ENCODE data around the gene PRSS56.

DNA sequence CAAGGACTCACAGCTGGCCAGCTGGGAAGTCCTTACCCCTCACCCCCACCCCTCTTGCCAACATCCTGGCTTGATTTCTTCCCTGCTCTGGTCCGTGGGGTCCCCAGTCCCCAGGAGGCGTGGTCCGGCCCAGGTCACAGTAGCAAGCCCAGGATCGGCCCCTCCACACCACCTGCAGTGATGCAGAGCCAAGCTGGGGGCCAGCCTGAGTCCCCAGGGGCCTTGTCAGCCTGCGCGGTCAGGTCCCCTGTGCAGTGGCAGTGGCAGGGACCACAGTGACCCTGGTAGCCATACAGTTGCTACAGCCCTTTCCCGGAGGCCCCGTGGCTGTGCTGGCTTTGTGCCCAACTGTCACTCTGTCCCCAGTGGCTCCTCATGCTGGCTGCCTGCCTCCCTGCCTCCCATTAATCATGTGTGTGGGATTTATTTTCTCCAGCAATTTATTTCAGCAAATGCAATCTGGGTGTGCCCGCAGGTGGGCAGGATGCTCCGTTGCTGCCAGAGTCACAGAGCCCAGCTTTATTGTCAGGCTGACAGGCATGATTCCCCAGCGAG is 8.8 kb upstream of the PRSS56 start:
- no peak for TF ChIP-seq CEBPB (IDR thresholded peaks at IDR 0.05)
- TF ChIP-seq EP300 (IDR thresholded peaks at IDR 0.05; ENCODE audit: borderline replicate concordance), result no peak
- no peak for TF ChIP-seq TAF1 (IDR thresholded peaks at IDR 0.05; ENCODE audit: low read depth)
